Endometrial microvascular endothelial cells (primary cell): ENCODE measurements around the gene ZIC1. TPM values are rescaled to one million over a fixed set of nuclear protein-coding genes. Genes with fewer than 3 reads are reported as not detected.

ENCODE experiments used
- in situ Hi-C: cut with HindIII; loops from 2 replicates; pipeline ENCODE4 v1.10.0; 2017; ENCODE audit warnings: low sequenced_read_pairs, low pct_unique_long_range_greater_than_20kb; ENCODE audit errors: inconsistent ontology term
- total RNA-seq: library from RNA; depleted of rRNA; stranded (reverse); fragments of >200 nt; gene quantifications from one replicate; pipeline ENCODE4 v1.2.3, GENCODE V29; 2015; ENCODE audit errors: inconsistent ontology term

Gene ZIC1
- total RNA-seq, 1 donor from 2014 or later: not detected

GRCh38 chr3:147406028-147406931 lies 2.9 kb upstream of the ZIC1 start, which contains the start of gene ZIC4:
Gene ZIC4 (minus strand): TSS chr3:147406543. CDS start chr3:147402797, 3,746 bp downstream.
- in situ Hi-C loops: no loop called here

GRCh38 chr3:147407114-147407497 lies 2.1 kb upstream of the ZIC1 start:
- in situ Hi-C loops: no loop called here

DNA sequence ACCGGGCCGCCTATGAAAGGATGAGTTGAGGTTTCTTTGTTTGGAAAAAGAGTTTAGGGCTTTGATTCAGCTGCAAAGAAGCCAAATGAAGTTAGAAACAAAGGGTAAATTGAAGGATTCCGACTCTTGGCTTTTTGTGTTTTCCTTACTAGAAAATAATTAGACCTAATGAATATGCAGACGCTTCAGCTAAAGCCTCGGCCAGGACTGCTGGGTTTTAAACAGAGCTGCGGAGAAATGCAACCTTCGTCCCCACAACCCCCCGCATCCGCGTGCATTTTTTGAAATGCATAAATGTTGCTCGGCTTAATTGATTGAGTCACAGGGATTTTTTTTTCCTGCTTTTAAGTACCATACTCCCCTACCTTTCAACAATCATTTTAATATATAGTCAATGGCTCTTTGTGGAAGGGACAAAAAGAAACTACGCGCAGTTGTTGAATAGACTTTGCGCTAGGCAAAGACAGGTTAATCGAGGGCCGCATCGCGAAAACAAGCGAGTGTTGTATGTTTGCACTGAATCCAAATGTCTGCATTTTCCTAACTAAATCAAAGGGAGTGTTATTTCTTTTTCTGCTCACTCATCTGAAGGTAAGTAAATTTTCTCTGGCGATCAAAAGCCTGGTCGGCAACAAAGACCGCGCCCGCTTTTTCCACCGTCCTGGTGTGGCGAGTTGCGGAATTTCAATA lies 1.5 kb upstream of the ZIC1 start:
- in situ Hi-C loops: no loop called here

DNA sequence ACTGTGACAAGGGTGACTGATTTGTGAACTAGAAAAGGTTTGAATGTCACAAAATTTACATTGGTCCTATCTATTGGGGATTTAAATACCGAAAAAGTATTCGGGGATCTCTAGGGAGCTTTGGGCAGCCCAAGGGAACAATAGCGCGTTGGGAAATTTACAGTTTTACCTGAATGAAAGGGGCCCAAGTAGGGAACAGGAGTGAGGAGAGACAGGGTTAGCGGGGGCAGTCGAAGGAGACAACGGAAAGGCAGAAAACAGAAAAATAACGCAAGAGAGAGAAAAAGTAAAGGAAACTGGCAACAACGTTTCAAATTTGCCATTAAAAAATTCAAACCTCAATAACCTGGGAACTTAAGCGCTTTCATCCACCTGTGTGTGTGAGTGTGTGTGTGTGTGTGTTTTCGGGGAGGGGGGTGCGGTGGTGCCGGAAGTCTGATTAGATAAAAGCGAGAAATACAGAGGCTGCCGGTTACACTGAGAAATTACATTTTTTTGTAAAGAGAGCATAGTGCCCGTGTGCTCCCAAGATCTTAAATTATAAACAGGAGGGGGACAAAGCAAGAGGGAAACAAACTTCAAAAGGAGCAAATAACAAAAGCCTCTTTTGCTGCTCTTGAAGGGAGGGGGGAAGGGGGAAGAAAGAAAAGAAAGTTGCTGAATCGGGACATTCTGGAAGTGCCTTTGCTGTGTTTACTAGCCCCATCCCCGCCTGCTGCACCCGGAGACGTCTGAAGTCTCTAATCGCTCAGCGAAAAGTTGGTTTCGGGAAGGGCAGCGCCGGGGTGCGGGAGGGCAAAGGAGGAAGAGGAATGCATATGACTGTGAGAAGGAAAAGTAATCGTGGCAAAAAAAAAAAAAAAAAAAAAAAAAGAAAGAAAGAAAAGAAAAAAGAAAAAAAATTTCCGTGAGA lies 721 bp upstream of the ZIC1 start:
- in situ Hi-C loops: no loop called here

DNA sequence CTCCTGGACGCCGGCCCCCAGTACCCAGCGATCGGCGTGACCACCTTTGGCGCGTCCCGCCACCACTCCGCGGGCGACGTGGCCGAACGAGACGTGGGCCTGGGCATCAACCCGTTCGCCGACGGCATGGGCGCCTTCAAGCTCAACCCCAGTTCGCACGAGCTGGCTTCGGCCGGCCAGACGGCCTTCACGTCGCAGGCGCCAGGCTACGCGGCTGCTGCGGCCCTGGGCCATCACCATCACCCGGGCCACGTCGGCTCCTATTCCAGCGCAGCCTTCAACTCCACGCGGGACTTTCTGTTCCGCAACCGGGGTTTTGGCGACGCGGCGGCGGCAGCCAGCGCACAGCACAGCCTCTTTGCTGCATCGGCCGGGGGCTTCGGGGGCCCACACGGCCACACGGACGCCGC lies 956 bp downstream of the ZIC1 start:
- in situ Hi-C loops: no loop called here

DNA sequence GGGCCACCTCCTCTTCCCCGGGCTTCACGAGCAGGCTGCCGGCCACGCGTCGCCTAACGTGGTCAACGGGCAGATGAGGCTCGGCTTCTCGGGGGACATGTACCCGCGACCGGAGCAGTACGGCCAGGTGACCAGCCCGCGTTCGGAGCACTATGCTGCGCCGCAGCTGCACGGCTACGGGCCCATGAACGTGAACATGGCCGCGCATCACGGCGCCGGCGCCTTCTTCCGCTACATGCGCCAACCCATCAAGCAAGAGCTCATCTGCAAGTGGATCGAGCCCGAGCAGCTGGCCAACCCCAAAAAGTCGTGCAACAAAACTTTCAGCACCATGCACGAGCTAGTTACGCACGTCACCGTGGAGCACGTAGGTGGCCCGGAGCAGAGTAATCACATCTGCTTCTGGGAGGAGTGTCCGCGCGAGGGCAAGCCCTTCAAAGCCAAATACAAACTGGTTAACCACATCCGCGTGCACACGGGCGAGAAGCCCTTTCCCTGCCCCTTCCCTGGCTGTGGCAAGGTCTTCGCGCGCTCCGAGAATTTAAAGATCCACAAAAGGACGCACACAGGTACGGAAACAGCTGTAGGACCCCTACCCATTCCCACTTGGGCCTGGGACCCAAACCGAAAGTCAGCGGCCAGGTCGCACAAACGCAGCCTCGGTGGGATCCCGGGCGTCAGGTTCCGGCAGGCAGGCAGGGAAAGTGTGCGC lies 1.5 kb downstream of the ZIC1 start:
- in situ Hi-C loops: no loop called here

GRCh38 chr3:147411238-147411814 lies 2.2 kb downstream of the ZIC1 start:
- in situ Hi-C loops: no loop called here

- in situ Hi-C loops: no loop called here
These were observed 2.7 kb downstream of the ZIC1 start for GRCh38 chr3:147411815-147412241.

DNA sequence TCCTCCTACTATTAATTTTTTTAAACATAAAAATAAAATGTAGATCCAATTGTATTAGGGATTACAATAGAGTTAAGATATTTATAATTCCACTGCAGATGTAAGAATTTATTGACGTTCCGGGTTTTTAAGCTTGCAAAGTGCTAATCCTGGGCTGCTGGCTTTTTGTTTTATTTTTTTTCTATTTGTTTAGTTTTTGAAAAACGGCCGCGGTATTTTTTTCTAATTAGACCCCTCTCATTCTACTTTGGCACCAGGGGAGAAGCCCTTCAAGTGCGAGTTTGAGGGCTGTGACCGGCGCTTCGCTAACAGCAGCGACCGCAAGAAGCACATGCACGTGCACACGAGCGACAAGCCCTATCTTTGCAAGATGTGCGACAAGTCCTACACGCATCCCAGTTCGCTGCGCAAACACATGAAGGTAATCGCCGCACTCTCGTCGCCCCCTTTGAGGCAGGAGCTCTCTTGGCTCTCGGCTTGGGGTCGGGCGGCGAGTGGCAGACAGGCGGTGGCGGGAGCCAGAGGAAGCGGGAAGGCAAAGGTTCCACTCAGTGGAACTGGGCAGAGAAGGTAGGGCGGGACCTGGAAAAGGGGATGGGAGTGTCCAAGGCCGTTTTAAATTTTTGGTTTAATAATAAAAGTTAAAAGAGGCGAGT lies 3.2 kb downstream of the ZIC1 start:
- in situ Hi-C loops: no loop called here

GRCh38 chr3:147412917-147413685 lies 3.9 kb downstream of the ZIC1 start:
- in situ Hi-C loops: no loop called here

- in situ Hi-C loops: no loop called here
These were observed 4.7 kb downstream of the ZIC1 start for GRCh38 chr3:147413686-147414389.

DNA sequence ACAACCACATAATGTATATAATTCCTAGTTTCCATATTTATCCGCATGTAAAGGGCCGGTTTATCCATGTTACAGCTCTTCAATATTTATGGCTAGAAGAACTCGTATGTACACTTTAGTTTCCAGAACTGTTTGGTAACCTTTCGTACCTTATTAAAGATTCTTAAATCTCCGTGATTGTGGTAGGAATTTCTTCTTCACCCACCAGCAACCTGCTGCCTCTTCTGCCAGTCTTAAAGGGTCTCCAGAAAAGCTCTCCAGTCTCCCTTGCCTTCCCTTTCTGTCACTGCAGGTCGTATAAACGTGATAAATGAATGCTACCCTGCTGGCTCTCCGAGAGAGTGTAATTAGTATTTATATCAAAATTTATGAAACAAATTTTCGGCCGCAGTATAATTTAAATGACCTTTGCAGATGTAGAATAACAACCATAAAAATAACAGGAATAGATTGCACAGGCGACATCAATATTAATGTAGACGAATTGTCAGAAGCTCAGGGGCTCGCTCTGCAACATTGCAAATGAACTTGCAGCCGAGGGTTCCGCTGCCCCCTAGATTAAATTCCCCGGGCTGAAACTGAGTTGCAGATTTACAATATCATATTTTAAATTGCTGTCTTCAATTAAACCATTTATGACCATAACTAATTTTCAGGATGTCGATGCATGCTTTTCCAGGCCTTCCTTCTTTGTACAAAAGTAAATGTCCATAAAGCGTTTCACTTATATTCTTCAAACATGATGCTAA lies 5.4 kb downstream of the ZIC1 start:
- in situ Hi-C loops: no loop called here

DNA sequence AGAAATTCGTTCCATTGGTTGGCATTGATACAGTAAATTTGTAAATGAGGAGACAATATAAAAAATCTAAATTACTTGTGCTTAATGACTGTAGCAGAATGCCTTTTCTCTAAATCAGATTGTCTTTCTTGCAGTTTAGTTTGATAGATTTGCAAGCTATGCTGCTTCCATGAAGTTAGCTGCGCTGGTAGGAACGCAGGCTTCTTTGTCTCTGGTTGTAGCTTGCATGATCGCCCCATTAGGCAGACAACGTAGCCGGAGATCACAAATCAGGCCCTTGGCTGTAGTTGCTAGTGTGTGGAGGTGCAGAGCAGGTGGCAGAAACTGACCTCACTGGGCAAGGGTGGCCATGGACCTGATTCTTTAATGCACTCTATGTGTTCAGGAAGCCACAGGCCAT lies 6.1 kb downstream of the ZIC1 start:
- in situ Hi-C loops: no loop called here

DNA sequence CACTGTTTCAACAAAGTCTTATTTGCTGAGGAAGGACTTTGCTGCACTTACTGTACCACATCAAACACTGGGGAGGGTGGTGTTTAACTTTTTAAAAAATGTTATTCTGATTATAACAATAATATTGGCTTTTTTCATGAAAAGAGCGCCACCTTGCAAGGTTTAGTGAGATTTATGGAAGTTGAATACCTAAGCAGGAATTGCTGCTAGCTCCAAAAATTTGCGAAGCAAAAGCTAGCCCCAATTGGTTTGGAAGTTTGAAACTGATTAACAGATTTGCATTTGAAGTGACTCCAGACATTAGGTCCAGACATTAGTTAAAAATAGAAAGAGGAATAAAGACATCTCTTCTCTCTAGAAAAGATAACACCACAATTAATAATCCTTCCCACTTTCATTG lies 6.7 kb downstream of the ZIC1 start:
- in situ Hi-C loops: no loop called here

- in situ Hi-C loops: no loop called here
These were observed 7.8 kb downstream of the ZIC1 start for GRCh38 chr3:147416931-147417330.
